ENCODE results near the gene ERC2.

DNA sequence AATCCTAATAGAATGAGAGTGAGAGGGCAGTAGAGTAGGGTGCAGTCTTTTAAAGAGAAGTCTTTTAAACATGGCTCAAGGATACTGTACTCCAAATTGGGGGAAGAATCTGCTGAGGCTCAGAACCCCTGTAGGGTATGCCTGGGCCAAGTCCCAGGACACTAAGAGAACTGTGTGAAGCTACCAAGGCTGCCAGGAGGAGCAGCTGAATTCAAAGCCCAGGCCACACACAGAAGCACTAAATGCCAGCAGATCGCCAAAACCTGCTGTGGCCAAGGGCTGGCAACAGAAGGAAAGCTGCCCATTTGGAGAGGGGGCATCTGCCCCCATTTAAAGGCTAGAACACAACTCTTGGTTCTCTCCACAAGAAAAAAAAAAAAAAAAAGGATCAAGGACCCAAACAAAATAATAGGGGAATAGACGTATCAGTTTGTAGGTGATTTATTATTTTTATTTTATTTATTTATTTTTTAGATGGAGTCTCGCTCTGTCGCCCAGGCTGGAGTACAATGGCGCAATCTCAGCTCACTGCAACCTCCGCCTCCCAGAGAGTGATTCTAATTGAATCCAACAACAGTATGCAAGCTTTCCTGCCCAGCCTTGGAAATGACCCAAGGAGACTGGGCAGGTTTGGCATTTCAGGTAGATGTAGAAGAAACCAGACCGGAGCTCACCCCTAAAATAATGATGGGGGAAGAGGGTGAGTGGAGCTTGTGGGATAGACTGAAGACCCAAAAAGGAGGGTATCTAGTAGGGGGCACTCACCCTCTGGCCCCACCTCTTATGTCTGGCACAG is 702.2 kb downstream of the ERC2 start:
- TF ChIP-seq, protein P1, sequence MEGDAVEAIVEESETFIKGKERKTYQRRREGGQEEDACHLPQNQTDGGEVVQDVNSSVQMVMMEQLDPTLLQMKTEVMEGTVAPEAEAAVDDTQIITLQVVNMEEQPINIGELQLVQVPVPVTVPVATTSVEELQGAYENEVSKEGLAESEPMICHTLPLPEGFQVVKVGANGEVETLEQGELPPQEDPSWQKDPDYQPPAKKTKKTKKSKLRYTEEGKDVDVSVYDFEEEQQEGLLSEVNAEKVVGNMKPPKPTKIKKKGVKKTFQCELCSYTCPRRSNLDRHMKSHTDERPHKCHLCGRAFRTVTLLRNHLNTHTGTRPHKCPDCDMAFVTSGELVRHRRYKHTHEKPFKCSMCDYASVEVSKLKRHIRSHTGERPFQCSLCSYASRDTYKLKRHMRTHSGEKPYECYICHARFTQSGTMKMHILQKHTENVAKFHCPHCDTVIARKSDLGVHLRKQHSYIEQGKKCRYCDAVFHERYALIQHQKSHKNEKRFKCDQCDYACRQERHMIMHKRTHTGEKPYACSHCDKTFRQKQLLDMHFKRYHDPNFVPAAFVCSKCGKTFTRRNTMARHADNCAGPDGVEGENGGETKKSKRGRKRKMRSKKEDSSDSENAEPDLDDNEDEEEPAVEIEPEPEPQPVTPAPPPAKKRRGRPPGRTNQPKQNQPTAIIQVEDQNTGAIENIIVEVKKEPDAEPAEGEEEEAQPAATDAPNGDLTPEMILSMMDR (conservative IDR thresholded peaks at IDR 0.05; ENCODE audit: low read length) = no peak
- TF ChIP-seq EZH2phosphoT487 (IDR thresholded peaks at IDR 0.05; ENCODE audit: borderline replicate concordance) = no peak
